ENCODE measurements around the gene OST4.

OST4 gene

DNA sequence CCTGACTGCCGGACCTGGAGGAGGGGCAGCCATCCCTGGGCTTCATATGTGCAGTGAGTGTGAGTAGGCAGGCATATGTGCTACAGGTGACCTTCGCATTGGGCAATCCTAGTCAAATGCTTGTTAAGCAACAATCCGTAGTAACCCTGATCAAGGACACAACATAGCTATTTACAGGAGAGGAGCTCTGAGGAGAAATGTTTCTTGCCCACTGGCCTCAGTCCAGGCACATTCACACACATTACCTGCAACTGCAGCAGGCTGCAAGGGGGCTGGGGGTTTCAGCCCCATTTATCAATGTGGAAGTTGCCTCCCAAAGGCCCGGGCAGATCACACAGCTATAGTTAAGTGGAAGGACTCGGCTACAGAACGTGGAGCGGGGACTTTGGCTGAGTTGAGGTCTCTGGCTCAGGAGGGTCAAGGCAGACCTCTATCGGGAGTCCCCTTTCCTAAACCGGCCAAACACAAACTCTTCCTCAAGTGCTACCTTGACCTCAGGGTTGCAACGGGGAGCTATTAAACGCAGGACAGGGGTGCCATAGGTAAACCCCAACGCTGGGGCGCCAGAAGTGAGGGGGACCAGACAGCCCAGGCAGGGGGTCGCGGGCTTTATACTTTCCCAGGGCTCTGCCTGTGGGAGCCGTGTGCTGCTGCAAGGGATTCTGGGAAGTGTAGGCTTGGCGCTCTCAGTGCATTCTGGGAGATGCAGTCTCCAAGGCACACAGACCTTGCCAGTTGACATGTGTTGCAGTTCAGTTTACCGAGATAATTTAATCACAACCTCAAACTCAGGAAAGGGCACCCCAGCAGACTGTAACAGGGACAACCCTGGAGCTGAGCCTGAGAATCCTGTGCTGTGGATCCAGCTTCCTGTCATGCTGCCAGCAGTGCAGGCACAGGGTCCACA, 24.5 kb upstream of the OST4 start:
- Histone ChIP-seq H3K4me3 (replicated peaks; ENCODE audit: insufficient read depth, low read length) (peak overlapping the region; percentile 23; the same call in 1 of the 2 replicates), H3K27ac (replicated peaks) (peak overlapping the region; percentile 60), H3K27me3 (ENCODE audit: insufficient read depth, poor library complexity, severe bottlenecking) (no peaks in the 10 kb centered on the region)
- TF ChIP-seq, protein P1, sequence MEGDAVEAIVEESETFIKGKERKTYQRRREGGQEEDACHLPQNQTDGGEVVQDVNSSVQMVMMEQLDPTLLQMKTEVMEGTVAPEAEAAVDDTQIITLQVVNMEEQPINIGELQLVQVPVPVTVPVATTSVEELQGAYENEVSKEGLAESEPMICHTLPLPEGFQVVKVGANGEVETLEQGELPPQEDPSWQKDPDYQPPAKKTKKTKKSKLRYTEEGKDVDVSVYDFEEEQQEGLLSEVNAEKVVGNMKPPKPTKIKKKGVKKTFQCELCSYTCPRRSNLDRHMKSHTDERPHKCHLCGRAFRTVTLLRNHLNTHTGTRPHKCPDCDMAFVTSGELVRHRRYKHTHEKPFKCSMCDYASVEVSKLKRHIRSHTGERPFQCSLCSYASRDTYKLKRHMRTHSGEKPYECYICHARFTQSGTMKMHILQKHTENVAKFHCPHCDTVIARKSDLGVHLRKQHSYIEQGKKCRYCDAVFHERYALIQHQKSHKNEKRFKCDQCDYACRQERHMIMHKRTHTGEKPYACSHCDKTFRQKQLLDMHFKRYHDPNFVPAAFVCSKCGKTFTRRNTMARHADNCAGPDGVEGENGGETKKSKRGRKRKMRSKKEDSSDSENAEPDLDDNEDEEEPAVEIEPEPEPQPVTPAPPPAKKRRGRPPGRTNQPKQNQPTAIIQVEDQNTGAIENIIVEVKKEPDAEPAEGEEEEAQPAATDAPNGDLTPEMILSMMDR (IDR thresholded peaks at IDR 0.05; ENCODE audit: insufficient read depth, low read length) = no peak
- TF ChIP-seq POLR2AphosphoS5 (IDR thresholded peaks at IDR 0.05; ENCODE audit: low read depth) = peak; percentile 52; the same call in 1 of the 2 replicates
- peak in 1 of 2 experiments; percentile 68 for DNase-seq (ENCODE audit: low read depth in 1 of 2, low spot score in 1 of 2)

DNA sequence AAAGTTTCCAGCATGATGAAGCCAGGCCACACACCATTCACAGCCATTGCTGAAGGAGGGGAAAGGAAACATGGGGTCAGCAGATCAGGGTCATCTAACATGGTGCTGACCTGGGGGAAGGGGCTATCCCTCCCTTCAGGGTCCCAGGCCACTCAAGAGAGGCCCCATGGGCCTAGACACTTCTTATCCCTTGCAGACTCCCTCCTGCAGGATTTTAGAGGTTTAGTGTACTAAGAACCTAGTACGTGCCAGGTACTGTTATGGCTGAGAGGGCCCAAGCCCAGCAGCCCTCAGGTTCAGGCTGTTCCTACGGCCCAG, 23.9 kb upstream of the OST4 start:
- no peak for DNase-seq (ENCODE audit: low read depth in 1 of 2, low spot score in 1 of 2)
- Histone ChIP-seq H3K27me3 (ENCODE audit: insufficient read depth, poor library complexity, severe bottlenecking) (no peaks in the 10 kb centered on the region), H3K27ac (replicated peaks) (no peak overlapping the region), H3K4me3 (replicated peaks; ENCODE audit: insufficient read depth, low read length) (no peak overlapping the region)
- no peak for TF ChIP-seq POLR2AphosphoS5 (IDR thresholded peaks at IDR 0.05; ENCODE audit: low read depth)
- TF ChIP-seq SPI1 (IDR thresholded peaks at IDR 0.05; ENCODE audit: borderline replicate concordance, low read depth) = no peak
- TF ChIP-seq, protein P2, sequence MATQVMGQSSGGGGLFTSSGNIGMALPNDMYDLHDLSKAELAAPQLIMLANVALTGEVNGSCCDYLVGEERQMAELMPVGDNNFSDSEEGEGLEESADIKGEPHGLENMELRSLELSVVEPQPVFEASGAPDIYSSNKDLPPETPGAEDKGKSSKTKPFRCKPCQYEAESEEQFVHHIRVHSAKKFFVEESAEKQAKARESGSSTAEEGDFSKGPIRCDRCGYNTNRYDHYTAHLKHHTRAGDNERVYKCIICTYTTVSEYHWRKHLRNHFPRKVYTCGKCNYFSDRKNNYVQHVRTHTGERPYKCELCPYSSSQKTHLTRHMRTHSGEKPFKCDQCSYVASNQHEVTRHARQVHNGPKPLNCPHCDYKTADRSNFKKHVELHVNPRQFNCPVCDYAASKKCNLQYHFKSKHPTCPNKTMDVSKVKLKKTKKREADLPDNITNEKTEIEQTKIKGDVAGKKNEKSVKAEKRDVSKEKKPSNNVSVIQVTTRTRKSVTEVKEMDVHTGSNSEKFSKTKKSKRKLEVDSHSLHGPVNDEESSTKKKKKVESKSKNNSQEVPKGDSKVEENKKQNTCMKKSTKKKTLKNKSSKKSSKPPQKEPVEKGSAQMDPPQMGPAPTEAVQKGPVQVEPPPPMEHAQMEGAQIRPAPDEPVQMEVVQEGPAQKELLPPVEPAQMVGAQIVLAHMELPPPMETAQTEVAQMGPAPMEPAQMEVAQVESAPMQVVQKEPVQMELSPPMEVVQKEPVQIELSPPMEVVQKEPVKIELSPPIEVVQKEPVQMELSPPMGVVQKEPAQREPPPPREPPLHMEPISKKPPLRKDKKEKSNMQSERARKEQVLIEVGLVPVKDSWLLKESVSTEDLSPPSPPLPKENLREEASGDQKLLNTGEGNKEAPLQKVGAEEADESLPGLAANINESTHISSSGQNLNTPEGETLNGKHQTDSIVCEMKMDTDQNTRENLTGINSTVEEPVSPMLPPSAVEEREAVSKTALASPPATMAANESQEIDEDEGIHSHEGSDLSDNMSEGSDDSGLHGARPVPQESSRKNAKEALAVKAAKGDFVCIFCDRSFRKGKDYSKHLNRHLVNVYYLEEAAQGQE (IDR thresholded peaks at IDR 0.05; ENCODE audit: insufficient replicate concordance, low read depth) = no peak
- TF ChIP-seq, protein P1 (IDR thresholded peaks at IDR 0.05; ENCODE audit: insufficient read depth, low read length) = no peak
- no peak for TF ChIP-seq GABPA (IDR thresholded peaks at IDR 0.05; ENCODE audit: low read depth)

DNA sequence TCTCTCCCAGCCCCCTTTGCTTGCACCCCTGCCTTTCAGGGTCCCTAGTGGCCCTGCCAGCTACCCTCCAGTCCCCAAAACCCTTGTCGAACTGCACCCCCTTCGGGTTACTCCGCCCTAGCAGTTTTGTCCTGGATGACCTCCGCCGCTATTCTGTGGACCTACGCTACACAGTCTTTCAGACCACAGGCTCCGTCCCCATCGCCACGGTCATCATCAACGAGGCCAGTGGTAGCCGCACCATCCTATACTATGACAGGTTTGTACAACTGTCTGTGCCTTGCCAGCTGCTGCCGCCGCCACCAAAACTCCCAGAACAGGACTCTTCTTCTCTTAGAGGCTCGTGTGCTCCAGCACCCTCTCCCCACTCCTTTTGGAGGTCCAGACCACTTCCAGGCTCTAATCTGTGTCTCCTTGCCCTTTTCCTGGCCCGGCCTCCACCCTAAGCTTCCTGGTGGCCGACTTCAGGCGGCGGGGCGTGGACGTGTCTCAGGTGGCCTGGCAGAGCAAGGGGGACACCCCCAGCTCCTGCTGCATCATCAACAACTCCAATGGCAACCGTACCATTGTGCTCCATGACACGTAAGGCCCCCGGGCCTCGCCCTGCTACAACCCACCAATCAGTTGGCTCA, 23.0 kb upstream of the OST4 start:
- Histone ChIP-seq H3K27me3 (ENCODE audit: insufficient read depth, poor library complexity, severe bottlenecking) (no peaks in the 10 kb centered on the region), H3K27ac (replicated peaks) (no peak overlapping the region), H3K4me3 (replicated peaks; ENCODE audit: insufficient read depth, low read length) (no peak overlapping the region)
- DNase-seq (ENCODE audit: low read depth in 1 of 2, low spot score in 1 of 2) = no peak
- TF ChIP-seq, protein P2 (IDR thresholded peaks at IDR 0.05; ENCODE audit: insufficient replicate concordance, low read depth) = no peak
- TF ChIP-seq GABPA (IDR thresholded peaks at IDR 0.05; ENCODE audit: low read depth) (no peak), SPI1 (IDR thresholded peaks at IDR 0.05; ENCODE audit: borderline replicate concordance, low read depth) (no peak), POLR2AphosphoS5 (IDR thresholded peaks at IDR 0.05; ENCODE audit: low read depth) (no peak)
- TF ChIP-seq, protein P1 (IDR thresholded peaks at IDR 0.05; ENCODE audit: insufficient read depth, low read length) = no peak

All from HL-60 (cell line).